Uterus (tissue), 4 donors: ENCODE data around the gene EFHD1. TPM values are rescaled to one million over a fixed set of nuclear protein-coding genes. Genes with fewer than 3 reads are reported as not detected.
"Not testable (repeated sequence)": the region's sequence is repeated elsewhere in the genome, so short reads cannot be mapped to it uniquely, and the experiment has no call there.

ENCODE experiments used
- DNase-seq, 2 donors: peaks; one replicate each; pipeline ENCODE4 v3.0.0-alpha.2; 2019 to 2020
- H3K27ac ChIP-seq, 2 donors: fragments of 200-600 bp; sonication (generic); 1 replicate in 1 of 2; 2 replicates in 1 of 2; pipeline ENCODE4 v1.5.1; 2016 to 2018
- H3K27me3 ChIP-seq, 2 donors: fragments of 200-600 bp; sonication (generic); one replicate each; pipeline ENCODE4 v1.5.1; 2018 to 2019; ENCODE audit warnings: control low read depth in 1 of 2
- H3K36me3 ChIP-seq, 2 donors: fragments of 200-600 bp; sonication (generic); one replicate each; pipeline ENCODE4 v1.5.1; 2019; ENCODE audit warnings: control low read depth in 1 of 2
- H3K4me1 ChIP-seq, 2 donors: fragments of 200-600 bp; sonication (generic); one replicate each; pipeline ENCODE4 v1.5.1; 2018 to 2019; ENCODE audit warnings: control low read depth in 1 of 2
- H3K4me3 ChIP-seq, 2 donors: fragments of 200-600 bp; sonication (generic); 1 replicate in 1 of 2; 2 replicates in 1 of 2; pipeline ENCODE4 v1.5.1; 2018 to 2019; ENCODE audit warnings: mild to moderate bottlenecking in 1 of 2
- H3K9me3 ChIP-seq, 2 donors: fragments of 200-600 bp; sonication (generic); one replicate each; pipeline ENCODE4 v1.5.1; 2019; ENCODE audit warnings: control low read depth in 1 of 2
- POLR2A ChIP-seq, 2 donors: fragments of 450-650 bp; IDR thresholded peaks; one replicate each; pipeline ENCODE4 v1.6.1; 2016; ENCODE audit warnings: antibody characterized with exemption in 2 of 2, mild to moderate bottlenecking in 1 of 2, moderate library complexity in 1 of 2
- intact Hi-C: fragments of 100-400 bp; cut with DNase I; formaldehyde crosslinking; loops from one replicate; pipeline ENCODE4 v1.15.1; 2023; ENCODE audit warnings: low total_unique reads
- total RNA-seq, 4 donors: library from RNA; depleted of rRNA in 3 of 4; stranded (reverse); fragments of >200 nt in 3 of 4; gene quantifications; one replicate each; pipeline versions ENCODE4 v1.1.0 to v1.2.4, GENCODE V29; 2014 to 2023
- TF ChIP-seq, protein P1 (sequence below), 4 experiments: fragments of 200-600 bp in 2 of 4; fragments of 450-650 bp in 2 of 4; sonication (generic) in 2 of 4; IDR thresholded peaks; one replicate each; pipeline ENCODE4 v1.5.1; 2016 to 2019; ENCODE audit warnings: antibody characterized with exemption in 4 of 4, mild to moderate bottlenecking in 2 of 4, moderate library complexity in 1 of 4
- donor health status: DM: yes; HTN: yes; CAD: no.

EFHD1 gene
- total RNA-seq, 4 donors from 2014 or later, result 8.5 to 102 (median 38.1) TPM

DNA sequence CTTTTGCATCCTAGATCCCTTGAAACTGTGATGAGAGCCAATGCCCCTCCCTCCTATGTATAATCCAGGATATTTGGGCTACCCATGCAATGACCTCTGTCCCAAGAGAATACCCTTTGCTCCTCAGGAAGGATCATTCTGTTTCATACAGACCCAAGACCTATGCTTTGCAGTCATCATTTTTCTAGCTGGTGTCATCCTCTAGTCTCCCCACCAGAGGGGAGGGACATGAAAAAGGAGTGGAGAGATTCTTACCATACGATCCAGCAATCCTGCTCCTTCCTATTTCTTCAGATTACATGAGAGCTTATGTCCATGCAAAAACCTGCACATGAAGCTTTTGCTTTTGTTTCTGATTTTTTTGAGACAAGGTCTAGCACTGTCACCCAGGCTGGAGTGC lies 50.0 kb downstream of the EFHD1 start:
- TF ChIP-seq, protein P1, sequence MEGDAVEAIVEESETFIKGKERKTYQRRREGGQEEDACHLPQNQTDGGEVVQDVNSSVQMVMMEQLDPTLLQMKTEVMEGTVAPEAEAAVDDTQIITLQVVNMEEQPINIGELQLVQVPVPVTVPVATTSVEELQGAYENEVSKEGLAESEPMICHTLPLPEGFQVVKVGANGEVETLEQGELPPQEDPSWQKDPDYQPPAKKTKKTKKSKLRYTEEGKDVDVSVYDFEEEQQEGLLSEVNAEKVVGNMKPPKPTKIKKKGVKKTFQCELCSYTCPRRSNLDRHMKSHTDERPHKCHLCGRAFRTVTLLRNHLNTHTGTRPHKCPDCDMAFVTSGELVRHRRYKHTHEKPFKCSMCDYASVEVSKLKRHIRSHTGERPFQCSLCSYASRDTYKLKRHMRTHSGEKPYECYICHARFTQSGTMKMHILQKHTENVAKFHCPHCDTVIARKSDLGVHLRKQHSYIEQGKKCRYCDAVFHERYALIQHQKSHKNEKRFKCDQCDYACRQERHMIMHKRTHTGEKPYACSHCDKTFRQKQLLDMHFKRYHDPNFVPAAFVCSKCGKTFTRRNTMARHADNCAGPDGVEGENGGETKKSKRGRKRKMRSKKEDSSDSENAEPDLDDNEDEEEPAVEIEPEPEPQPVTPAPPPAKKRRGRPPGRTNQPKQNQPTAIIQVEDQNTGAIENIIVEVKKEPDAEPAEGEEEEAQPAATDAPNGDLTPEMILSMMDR (IDR thresholded peaks at IDR 0.05), result no peak
- TF ChIP-seq POLR2A (IDR thresholded peaks at IDR 0.05), result no peak
- no peaks in the 10 kb centered on the region for H3K27me3 ChIP-seq
- H3K9me3 ChIP-seq, result no peaks in the 10 kb centered on the region
- H3K4me1 ChIP-seq, result no peaks in the 10 kb centered on the region
- intact Hi-C loops, result no loop called here
- DNase-seq, result no peak
- no peak overlapping the region for H3K4me3 ChIP-seq
- no peak overlapping the region for H3K27ac ChIP-seq
- no peaks in the 10 kb centered on the region for H3K36me3 ChIP-seq

DNA sequence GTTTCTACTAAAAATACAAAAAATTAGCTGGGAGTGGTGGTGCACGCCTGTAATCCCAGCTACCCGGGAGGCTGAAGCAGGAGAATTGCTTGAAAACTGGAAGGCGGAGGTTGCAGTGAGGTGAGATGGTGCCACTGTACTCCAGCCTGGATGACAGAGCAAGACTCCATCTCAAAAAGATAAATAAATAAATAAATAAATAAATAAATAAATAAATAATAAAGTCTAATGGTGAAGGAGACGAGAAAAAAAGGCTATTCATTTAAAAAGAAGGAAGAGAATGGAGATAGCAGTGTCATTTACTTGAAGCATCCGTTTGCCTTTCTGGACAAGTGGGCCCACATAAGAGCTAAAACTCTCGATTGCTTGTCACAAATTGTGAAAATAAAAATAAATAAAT lies 52.0 kb downstream of the EFHD1 start:
- DNase-seq, intact Hi-C loops, H3K9me3 ChIP-seq, H3K4me3 ChIP-seq, H3K4me1 ChIP-seq, H3K36me3 ChIP-seq, H3K27ac ChIP-seq, H3K27me3 ChIP-seq: not testable (repeated sequence)

DNA sequence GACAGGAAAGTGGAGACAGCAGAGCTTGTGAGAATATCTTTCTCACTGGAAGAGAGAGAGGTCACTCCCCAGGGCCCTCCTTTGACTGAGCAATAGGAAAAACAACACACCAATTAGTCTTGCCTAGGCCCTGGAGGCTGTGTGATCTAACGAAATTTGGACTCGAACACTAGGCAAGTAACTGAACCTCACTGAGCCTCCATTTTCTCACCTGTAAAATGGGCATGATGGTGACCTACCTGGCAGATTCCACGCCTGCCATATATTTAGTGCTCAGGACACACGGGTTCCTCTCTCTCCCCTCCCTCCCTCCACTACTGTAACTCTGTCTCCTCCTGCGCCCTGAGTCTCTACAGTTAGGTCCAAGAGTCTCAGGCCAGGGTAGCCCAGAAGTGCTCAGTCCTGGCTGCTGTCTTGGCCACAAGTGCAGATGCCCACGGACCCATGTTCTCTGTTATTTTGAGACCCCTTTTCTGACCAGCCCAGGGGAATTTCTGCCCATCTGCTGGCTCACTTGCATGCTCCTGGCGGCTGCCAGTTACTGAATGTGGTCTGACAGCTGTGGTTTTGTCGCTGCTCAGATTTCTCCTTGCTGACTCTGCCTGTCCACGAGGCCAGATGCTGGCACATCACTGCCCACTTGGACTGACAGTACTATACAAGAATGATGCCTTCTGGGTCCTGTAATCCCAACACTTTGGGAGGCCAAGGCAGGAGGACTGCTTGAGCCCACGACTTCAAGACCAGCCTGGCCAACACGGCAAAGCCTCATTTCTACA lies 54.2 kb downstream of the EFHD1 start:
- no peaks in the 10 kb centered on the region for H3K27me3 ChIP-seq
- H3K4me3 ChIP-seq, result no peak overlapping the region
- H3K9me3 ChIP-seq, result no peaks in the 10 kb centered on the region
- H3K27ac ChIP-seq, result no peak overlapping the region
- no peak for TF ChIP-seq POLR2A (IDR thresholded peaks at IDR 0.05)
- TF ChIP-seq, protein P1 (IDR thresholded peaks at IDR 0.05), result no peak
- no peaks in the 10 kb centered on the region for H3K36me3 ChIP-seq
- intact Hi-C loops, result no loop called here
- H3K4me1 ChIP-seq, result no peaks in the 10 kb centered on the region
- DNase-seq, result no peak

GRCh38 chr2:232688201-232688600 lies 54.8 kb downstream of the EFHD1 start:
- H3K27ac ChIP-seq, result no peak overlapping the region
- no peaks in the 10 kb centered on the region for H3K9me3 ChIP-seq
- no peak overlapping the region for H3K4me3 ChIP-seq
- no peak for DNase-seq
- no peaks in the 10 kb centered on the region for H3K4me1 ChIP-seq
- intact Hi-C loops, result no loop called here
- TF ChIP-seq POLR2A (IDR thresholded peaks at IDR 0.05), result no peak
- TF ChIP-seq, protein P1 (IDR thresholded peaks at IDR 0.05), result no peak
- no peaks in the 10 kb centered on the region for H3K27me3 ChIP-seq
- H3K36me3 ChIP-seq, result no peaks in the 10 kb centered on the region

GRCh38 chr2:232689152-232689910 lies 55.9 kb downstream of the EFHD1 start:
- Histone ChIP-seq H3K4me3 (no peak overlapping the region), H3K4me1 (no peaks in the 10 kb centered on the region), H3K36me3 (no peaks in the 10 kb centered on the region), H3K27me3 (no peaks in the 10 kb centered on the region), H3K9me3 (no peaks in the 10 kb centered on the region), H3K27ac (no peak overlapping the region)
- TF ChIP-seq, protein P1 (IDR thresholded peaks at IDR 0.05), result no peak
- no peak for TF ChIP-seq POLR2A (IDR thresholded peaks at IDR 0.05)
- intact Hi-C loops, result no loop called here
- DNase-seq, result no peak

- H3K4me3 ChIP-seq, H3K9me3 ChIP-seq, H3K27me3 ChIP-seq, DNase-seq, H3K4me1 ChIP-seq, intact Hi-C loops, H3K36me3 ChIP-seq, H3K27ac ChIP-seq: not testable (repeated sequence)
Observed at GRCh38 chr2:232691117-232691516, 57.7 kb downstream of the EFHD1 start.
